ENCODE results near the gene DAPK2.

- TF ChIP-seq, protein P1, sequence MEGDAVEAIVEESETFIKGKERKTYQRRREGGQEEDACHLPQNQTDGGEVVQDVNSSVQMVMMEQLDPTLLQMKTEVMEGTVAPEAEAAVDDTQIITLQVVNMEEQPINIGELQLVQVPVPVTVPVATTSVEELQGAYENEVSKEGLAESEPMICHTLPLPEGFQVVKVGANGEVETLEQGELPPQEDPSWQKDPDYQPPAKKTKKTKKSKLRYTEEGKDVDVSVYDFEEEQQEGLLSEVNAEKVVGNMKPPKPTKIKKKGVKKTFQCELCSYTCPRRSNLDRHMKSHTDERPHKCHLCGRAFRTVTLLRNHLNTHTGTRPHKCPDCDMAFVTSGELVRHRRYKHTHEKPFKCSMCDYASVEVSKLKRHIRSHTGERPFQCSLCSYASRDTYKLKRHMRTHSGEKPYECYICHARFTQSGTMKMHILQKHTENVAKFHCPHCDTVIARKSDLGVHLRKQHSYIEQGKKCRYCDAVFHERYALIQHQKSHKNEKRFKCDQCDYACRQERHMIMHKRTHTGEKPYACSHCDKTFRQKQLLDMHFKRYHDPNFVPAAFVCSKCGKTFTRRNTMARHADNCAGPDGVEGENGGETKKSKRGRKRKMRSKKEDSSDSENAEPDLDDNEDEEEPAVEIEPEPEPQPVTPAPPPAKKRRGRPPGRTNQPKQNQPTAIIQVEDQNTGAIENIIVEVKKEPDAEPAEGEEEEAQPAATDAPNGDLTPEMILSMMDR (IDR thresholded peaks at IDR 0.05; ENCODE audit: borderline replicate concordance, extremely low read depth, low read length, poor library complexity, severe bottlenecking): no peak
- TF ChIP-seq EZH2 (IDR thresholded peaks at IDR 0.05; ENCODE audit: borderline replicate concordance, low read depth, low read length, severe bottlenecking): no peak
These were observed 1.2 kb downstream of the DAPK2 start for GRCh38 chr15:64045101-64045435.
